Body of pancreas (tissue), 4 donors: Measurements from ENCODE around the gene NACC2. TPM values are rescaled to one million over a fixed set of nuclear protein-coding genes. Genes with fewer than 3 reads are reported as not detected.

Experiments
- ATAC-seq: fragments of 150-250 bp; one replicate; pipeline ENCODE4 v1.9.1; 2016
- DNase-seq, 4 donors: peaks; one replicate each; pipeline ENCODE4 v3.0.0-alpha.2; 2019
- H3K27ac ChIP-seq, 4 donors: fragments of 200-600 bp; sonication (generic); 1 replicate in 3 of 4; 2 replicates in 1 of 4; pipeline versions ENCODE4 v1.5.1 to v1.6.1; 2016 to 2019; ENCODE audit warnings: mild to moderate bottlenecking in 1 of 4, mixed read lengths in 1 of 4, moderate library complexity in 1 of 4
- H3K27me3 ChIP-seq, 2 donors: fragments of 200-600 bp; sonication (generic); one replicate each; pipeline ENCODE4 v1.6.0; 2016; ENCODE audit warnings: mild to moderate bottlenecking in 1 of 2
- H3K36me3 ChIP-seq, 2 donors: fragments of 200-600 bp; sonication (generic); replicated peaks in 1 of 2; 2 replicates each; pipeline ENCODE4 v1.5.1; 2016; ENCODE audit warnings: low read depth in 2 of 2; ENCODE audit not compliant: insufficient read depth in 1 of 2
- H3K4me1 ChIP-seq: fragments of 200-600 bp; sonication (generic); one replicate; pipeline ENCODE4 v1.6.0; 2016
- H3K4me3 ChIP-seq, 2 donors: fragments of 200-600 bp; sonication (generic); 1 replicate in 1 of 2; 2 replicates in 1 of 2; pipeline ENCODE4 v1.5.1; 2016 to 2019
- H3K9me3 ChIP-seq, 3 donors: fragments of 200-600 bp; sonication (generic); 1 replicate in 2 of 3; 2 replicates in 1 of 3; pipeline ENCODE4 v1.5.1; 2016
- POLR2A ChIP-seq, 3 donors: fragments of 450-650 bp; IDR thresholded peaks; one replicate each; pipeline ENCODE4 v1.6.1; 2016; ENCODE audit warnings: antibody characterized with exemption in 3 of 3, mild to moderate bottlenecking in 2 of 3
- WGBS, 2 donors: methylation state at CpG; one replicate each; pipeline ENCODE4 v1.1.5; 2017; 5-methylcytosine and 5-hydroxymethylcytosine counted together
- intact Hi-C: fragments of 100-400 bp; cut with DNase I; formaldehyde crosslinking; loops from one replicate; pipeline ENCODE4 v1.15.1; 2023
- total RNA-seq, 2 donors: library from RNA; depleted of rRNA; stranded (reverse); fragments of >200 nt; gene quantifications; one replicate each; pipeline ENCODE4 v1.1.0, GENCODE V29; 2016
- TF ChIP-seq, protein P1 (sequence below), 7 experiments: fragments of 450-650 bp in 4 of 7; fragments of 200-600 bp in 3 of 7; sonication (generic) in 3 of 7; IDR thresholded peaks; one replicate each; pipeline ENCODE4 v1.5.1; 2016 to 2019; ENCODE audit warnings: antibody characterized with exemption in 7 of 7

The NACC2 gene
- total RNA-seq, 2 donors from 2014 or later: 16.6 to 21.1 TPM

DNA sequence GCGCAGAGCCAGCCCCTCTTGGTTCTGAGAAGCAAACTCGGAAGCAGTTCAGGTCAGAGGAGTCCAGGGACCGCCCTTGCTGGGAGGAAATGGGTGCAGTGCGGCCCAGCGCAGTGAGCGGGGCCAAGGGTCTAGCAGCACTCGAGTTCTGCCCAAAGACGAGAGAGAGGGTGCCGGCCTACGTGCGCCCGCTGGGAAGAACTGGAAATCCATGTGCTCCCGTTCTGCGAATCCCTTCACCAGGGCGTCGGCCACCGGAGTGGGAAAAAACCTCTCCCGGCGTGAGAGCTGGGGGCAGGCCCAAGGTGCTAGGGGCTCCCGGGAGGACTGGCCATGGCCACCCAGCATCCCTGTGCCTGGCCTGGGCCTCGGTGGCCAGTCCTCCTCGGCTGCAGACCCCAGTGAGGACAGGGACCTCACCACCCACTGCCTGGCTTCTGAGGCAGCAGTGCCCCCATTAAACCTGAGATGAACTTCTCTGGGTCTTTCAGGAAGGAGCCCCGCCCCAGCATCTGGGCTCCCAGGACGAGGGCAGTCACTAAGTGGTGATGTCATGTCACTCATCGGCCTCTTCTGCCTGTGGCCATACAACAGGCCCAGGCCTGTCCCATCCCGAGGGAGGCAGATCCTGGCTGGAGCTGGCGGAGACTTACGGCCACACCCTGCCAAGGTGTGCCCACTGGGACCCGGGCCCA lies 13.0 kb upstream of the NACC2 start:
- Histone ChIP-seq H3K4me3 (no peak overlapping the region), H3K27me3 (no peaks in the 10 kb centered on the region), H3K4me1 (peaks cover 39% of the 10 kb centered on the region), H3K9me3 (no peaks in the 10 kb centered on the region), H3K36me3 (no peaks in the 10 kb centered on the region), H3K27ac (peak overlapping the region in 2 of 4 donors; percentile 32 to 34)
- no peak for TF ChIP-seq POLR2A (IDR thresholded peaks at IDR 0.05)
- TF ChIP-seq, protein P1, sequence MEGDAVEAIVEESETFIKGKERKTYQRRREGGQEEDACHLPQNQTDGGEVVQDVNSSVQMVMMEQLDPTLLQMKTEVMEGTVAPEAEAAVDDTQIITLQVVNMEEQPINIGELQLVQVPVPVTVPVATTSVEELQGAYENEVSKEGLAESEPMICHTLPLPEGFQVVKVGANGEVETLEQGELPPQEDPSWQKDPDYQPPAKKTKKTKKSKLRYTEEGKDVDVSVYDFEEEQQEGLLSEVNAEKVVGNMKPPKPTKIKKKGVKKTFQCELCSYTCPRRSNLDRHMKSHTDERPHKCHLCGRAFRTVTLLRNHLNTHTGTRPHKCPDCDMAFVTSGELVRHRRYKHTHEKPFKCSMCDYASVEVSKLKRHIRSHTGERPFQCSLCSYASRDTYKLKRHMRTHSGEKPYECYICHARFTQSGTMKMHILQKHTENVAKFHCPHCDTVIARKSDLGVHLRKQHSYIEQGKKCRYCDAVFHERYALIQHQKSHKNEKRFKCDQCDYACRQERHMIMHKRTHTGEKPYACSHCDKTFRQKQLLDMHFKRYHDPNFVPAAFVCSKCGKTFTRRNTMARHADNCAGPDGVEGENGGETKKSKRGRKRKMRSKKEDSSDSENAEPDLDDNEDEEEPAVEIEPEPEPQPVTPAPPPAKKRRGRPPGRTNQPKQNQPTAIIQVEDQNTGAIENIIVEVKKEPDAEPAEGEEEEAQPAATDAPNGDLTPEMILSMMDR (IDR thresholded peaks at IDR 0.05): no peak
- 87 to 93% methylated on average over 16 to 29 of the region's 29 CpGs for WGBS, 2 donors
- DNase-seq: no peak
- no peak for ATAC-seq
- intact Hi-C loops: no loop called here

DNA sequence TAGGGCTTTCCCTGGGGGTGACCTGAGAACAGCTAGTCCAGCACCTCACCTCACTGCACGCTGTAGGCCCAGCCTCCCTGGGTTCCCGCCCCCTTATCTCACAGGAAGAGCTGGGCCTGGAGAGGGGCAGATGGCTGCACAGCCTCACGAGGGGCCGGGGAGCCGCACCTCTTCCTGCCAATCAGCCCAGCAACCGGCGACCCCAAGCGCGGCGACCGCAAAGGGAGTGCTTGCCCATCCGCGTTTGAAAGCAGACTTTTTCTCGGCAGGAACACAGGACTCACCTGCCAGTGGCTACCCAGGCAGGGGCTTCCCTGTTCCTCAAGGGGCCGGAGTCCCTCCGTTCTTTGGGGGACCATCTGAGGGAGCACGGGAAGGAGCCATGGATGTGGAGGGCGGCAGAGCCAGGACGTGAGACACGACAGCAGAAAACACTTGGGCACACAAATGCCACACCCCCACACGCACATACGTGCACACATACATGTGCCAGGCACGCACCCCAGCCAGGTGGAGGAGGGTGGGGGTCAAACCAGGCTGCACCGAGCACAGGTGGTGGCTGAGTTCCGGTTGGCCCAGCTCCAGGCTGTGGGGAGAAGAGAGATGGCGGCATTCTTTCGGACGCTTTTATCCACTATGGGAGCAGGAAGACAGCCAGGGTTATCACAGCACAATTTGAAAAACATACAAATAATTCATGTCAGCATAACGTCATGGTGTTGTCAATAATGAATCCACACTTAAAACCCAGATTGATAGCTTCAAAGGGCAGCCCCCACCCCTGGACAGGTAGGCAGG lies 12.3 kb upstream of the NACC2 start:
- H3K27ac ChIP-seq: peak overlapping the region in 3 of 4 donors; percentile 8 to 34 (median 32)
- intact Hi-C loops: no loop called here
- H3K9me3 ChIP-seq: no peaks in the 10 kb centered on the region
- no peaks in the 10 kb centered on the region for H3K27me3 ChIP-seq
- WGBS, 2 donors: 55 to 73% methylated on average over 14 to 28 of the region's 29 CpGs
- H3K4me3 ChIP-seq: no peak overlapping the region
- DNase-seq: peak in 2 of 4 donors; percentile 51 to 56
- peaks cover 39% of the 10 kb centered on the region for H3K4me1 ChIP-seq
- ATAC-seq: no peak
- H3K36me3 ChIP-seq: no peaks in the 10 kb centered on the region
- TF ChIP-seq, protein P1 (IDR thresholded peaks at IDR 0.05): no peak
- TF ChIP-seq POLR2A (IDR thresholded peaks at IDR 0.05): no peak

DNA sequence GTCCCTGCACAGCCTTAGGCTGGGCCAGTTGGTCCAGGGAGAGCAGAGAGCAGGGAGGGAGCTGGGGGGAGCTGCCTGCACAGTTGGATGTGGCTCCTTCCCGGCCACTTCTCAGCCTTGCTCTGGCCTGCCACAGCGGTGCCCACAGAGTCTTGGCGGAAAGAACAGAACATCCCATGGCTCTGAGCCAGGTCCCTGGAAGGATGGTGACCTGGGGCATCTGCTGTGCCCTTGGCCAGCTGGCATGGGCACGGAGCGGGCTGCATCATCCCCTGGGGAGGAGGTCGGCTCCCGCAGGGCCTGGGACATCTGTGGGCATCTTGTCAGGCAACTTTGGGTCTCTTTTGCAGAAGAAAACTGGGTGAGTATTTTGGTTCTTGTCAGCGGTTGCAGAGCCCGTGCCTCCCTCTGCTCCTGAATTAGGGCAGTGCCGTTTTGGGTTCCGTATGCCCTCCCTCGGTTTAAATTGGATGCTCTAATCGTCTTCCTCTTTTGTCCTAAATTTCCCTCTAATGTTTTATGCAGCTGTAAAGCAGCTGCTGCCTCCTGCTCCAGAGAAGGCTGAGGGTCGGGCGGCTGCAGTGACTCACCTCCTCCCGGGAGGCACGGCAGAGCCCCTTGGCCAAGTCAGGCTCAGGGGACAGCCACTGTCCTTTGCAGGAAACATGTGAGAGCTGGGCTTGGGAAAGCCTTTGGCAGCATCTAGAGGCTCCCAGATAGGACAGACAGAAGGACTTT lies 10.5 kb upstream of the NACC2 start:
- DNase-seq (peak in 1 of 4 donors; percentile 42), ATAC-seq (no peak)
- Histone ChIP-seq H3K27me3 (no peaks in the 10 kb centered on the region), H3K9me3 (no peaks in the 10 kb centered on the region), H3K36me3 (no peaks in the 10 kb centered on the region), H3K4me3 (no peak overlapping the region), H3K27ac (no peak overlapping the region), H3K4me1 (peaks cover 39% of the 10 kb centered on the region)
- intact Hi-C loops: no loop called here
- 70 to 74% methylated on average over 11 to 17 of the region's 17 CpGs for WGBS, 2 donors
- no peak for TF ChIP-seq POLR2A (IDR thresholded peaks at IDR 0.05)
- TF ChIP-seq, protein P1 (IDR thresholded peaks at IDR 0.05): no peak

DNA sequence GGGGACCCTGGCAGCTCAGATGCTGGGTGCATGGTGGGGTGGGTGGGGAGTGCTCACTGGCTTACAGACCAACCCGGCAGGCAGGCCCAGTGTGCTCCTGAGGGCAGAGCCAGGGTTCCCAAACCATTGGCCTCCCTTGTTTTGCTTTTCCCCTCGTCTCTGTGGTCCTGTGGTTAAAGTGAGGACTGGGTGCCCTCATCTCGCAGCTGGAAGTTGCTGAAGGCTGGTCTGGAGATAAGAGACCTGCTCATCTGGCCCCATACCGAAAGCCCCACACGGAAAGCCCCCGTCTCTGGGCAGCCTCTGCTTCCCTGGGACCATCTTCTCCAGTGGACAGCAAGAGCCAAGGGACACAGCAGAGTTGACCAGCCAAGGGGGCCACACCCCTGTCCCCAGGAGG lies 9.8 kb upstream of the NACC2 start:
- 58 to 78% methylated on average over 5 to 6 of the region's 6 CpGs for WGBS, 2 donors
- intact Hi-C loops: no loop called here
- Histone ChIP-seq H3K27me3 (no peaks in the 10 kb centered on the region), H3K4me1 (peaks cover 33% of the 10 kb centered on the region), H3K9me3 (no peaks in the 10 kb centered on the region), H3K36me3 (no peaks in the 10 kb centered on the region), H3K27ac (no peak overlapping the region), H3K4me3 (no peak overlapping the region)
- TF ChIP-seq, protein P1 (IDR thresholded peaks at IDR 0.05): no peak
- TF ChIP-seq POLR2A (IDR thresholded peaks at IDR 0.05): no peak
- ATAC-seq (no peak), DNase-seq (no peak)
